GM21786 (cell line): Measurements from ENCODE around the gene RABGAP1.

Source experiments
- ATAC-seq: cut with Tn5 transposase; IDR thresholded peaks from one replicate; pipeline ENCODE4 v1.9.1; 2021; ENCODE audit not compliant: unreplicated experiment

Gene RABGAP1

DNA sequence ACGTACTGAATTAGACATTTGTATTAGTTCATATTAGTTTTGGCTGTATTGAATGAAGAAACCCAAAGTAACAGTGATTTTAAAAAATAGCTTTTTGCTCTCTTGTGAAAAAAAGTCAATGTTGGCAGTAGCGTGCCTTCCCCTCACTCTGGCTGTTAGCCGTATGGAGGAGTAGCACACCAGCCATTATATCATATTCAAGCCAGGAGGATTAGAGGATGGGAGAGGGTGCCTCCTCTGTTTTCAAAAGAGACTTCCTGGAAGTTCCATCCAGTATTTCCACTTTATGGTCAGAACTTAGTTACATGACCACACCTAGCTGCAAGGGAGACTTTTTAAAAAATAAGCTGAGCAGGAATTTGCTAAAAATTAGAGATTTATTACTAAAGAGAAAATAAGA is 133.8 kb downstream of the RABGAP1 start:
- ATAC-seq = no peak

DNA sequence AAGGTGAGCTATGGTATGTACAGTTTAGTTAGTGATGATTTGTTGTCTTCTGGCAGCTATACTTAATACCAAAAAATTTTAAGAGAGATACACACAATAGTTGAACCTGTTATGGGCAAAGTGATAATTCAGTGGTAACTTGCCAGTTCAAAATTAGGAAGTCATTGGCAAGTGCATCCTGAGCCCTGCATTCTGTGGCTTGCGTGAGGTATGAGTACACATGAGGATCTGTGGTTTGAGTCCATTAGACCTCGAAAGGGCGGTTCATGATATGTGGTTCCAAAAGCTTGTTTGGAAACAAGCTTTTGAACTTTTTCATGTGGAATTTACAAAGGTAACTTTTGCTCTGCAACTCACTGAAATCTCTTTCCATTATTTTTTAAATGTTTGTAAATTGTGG is 139.6 kb downstream of the RABGAP1 start:
- ATAC-seq = no peak

DNA sequence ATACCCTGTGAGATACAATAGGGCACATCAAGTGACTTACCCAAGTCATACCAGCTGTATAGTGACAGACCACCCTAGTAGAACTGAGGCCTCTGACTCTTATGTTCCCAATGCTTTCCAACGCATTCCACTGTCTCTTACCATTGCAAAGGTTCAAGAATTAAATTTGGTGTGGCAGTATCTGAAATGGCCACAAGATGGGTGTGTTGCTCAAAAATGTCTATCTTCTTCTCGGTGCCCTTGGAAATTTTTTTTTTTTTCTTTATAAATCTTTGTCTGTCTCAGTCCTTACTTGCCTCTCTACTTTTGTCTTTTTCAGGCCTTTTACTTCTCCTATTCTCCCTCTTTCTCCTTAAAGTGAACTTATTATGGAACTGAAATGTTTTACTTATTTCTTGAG is 141.0 kb downstream of the RABGAP1 start:
- no peak for ATAC-seq

DNA sequence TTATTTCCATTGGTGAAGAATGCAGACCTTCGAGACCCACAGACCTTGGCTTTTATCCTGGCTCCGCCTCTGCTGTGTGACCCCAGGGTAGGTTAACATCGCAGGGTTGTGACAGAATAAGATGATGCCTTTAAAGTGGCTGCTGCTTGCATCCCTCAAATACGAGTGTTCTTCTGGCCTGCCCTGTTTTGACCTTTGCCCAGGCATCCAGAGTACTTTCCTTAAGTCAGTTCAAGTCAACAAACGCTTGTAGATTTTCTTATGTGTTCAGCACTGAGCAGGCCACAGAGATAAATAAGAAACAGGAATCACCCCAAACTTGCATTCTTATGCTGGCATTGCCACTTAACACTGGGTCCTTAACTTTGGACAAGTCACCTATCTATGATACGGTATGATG is 142.9 kb downstream of the RABGAP1 start:
- ATAC-seq = no peak

DNA sequence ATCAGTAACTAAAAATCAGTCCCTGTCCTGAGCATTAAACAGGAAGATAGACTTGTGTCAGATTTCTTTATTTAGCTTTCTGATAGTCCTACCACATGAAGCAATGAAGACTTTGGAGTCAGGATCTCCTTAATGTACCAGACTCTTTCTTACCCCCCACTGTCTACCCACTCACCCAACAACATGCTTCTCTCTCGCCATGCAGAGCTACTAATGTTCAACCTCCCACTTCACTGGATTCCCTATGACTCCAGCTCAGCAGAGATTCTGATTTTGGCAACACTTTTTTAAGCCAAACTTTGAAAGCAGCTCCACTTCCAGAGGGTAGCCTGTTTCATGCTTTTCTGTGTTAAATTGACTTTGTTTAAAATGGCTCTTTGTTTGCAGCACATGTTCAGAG is 143.4 kb downstream of the RABGAP1 start:
- ATAC-seq = no peak

DNA sequence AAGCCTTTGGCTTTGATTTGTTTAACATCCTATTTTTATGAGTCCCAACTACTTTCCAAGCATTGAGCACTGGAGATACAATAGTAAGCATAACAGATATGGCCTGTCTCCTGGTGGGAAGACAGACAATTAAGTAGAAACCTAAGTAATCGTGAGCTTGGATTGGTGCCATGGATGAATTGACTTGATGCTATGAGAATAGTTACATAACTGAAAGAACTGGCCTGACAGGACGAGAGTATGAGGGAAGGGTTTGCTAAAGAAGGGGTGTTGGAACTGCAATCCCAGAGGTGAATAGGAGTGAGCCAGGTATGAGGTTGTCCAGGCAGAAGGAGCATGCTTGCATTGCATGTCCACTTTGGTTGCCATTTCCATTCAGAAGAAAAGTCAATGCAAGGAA is 145.1 kb downstream of the RABGAP1 start:
- no peak for ATAC-seq

DNA sequence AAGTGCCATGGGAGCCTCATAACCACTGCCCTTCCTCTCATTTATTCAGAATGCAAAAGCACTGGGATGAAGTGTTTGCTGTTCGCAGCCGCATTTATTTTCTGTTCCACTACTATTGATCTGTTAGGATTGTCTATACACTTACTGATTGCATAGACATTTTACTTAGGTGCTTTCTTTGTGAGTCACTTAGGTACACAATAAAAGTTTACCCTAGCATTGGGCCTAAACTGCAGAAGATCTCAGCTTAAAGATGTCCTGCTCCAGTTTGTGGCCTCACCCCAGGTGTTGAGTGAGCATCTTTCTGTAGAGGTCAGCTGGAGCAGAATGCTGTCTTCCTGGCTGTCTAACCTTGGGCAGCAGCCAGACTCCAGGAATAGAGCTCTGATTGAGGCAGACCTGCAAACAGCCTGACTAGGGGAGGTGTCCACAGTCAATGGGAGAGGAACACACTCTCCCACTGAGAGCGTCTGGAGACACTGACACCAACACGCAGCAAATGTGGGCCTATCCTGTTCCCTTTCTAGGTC is 146.6 kb downstream of the RABGAP1 start:
- ATAC-seq = no peak

DNA sequence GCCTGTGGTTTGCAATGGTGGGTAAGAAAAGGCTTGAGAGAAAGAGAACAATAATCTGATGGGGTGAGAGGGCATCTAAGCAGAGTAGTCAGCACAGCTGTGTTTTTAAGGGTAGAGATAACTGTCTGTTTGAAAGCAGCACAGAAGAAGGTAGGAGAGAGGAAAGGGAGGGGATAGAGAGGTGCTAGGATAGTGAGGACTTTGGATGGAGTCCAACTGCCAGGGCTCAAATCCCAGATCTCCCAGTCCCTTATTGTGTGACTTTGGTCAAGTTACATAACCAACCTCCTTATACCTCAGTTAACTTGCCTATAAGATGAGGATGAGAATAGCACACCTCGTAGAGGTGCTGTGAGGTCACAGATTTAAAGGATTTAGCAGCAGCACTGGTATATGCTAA is 148.2 kb downstream of the RABGAP1 start:
- ATAC-seq = no peak

DNA sequence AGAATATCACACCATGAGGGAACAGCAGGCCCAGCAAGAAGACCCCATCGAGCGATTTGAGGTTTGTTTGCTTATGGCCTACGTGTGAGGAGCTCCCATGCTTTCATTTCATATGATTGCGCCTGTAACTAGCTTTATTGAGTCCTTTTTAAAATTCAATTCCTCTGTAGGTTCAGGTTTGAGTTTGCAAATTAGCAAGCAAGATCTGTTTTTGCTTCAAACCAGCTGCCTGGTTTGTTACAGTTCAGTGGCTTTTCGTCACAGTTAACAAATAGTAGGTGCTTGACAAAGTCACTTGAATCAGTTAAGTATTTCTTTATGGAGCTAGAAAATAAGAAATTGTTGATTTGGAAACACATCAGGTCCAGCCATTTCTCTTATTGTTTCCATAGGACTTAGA is 149.0 kb downstream of the RABGAP1 start:
- ATAC-seq = no peak

DNA sequence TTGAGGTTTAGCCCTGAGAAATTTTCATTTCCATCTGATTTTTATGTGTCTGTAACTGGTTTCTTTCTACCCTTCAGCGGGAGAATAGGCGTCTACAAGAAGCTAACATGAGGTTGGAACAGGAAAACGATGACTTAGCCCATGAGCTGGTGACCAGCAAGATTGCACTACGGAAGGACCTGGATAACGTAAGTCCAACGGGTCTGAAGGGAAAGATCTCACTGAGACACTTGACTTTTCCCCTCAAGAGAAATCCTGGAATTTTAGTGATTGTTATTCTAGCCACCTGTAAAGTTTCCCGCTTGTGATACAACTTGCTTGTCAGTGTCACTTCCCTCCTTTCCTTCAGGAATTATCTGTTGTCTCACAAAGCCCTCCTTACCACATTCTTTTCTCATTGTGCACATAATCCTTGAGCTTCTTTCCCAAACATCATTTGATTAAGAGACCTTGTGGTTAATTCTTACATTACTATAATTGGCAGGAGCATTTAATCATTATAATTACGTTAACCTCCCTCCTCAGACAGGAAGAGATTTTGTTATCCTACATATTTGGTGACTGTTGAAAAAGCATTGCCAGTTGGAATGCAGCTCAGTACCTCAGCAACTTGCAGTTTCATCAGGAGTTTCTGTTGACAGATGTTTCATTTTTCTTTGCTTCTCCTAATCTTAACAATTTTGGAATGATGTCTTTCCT is 149.5 kb downstream of the RABGAP1 start:
- ATAC-seq = no peak

DNA sequence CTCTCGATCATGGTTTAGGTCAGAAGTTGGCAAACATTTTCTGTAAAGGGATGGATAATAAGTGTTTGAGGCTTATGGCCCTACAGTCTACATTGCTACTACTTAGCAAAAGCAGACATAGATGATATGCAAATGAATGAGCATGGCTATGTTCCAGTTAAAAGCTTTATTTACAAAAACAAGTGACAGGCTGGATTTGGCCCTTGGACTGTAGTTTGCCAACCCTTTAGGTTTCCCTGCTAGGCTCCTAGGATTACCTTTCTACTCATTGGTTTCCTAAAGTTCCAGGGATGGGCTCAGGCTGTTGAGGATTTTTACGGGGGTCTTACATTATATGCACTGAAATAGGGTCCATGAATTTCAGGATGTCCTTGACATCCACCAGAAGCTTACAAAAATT is 150.1 kb downstream of the RABGAP1 start:
- ATAC-seq = no peak

DNA sequence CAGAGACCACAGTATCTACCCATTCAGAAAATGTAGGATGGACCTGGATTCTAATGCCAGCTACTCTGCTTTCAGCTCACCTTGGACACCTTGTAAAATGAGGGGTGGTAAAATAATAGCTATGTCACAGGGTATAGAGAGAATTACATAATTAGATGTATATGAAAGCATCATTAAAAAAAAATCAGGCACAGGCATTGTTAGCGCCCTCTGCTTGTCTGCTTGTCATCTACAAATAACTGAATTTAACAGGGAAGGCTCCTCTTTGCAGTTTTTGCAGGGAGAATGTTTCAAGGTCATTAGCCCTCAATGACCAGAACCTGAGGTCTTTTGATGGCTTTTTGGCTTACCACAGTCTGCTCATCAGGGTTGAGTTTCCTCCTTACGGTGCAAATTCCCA is 150.6 kb downstream of the RABGAP1 start:
- no peak for ATAC-seq

DNA sequence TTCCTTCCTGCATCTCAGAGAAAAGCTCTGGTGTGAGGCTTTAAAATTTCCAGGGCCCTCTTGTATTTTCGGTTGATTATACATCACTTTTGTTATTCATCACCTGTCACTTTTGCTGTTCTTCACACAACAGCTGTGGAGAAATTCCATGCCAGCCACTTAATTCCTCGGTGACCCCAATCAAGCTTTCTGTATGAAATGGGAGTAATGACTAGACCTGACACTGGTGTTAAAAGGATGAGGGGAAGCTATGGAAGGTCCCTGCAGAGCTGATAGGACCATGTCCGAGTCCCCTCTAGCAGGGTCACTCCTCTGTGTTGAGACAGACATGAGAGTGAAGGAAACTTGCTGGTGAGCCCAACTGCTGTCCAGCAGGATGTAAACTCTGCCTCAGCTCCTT is 152.3 kb downstream of the RABGAP1 start:
- no peak for ATAC-seq

DNA sequence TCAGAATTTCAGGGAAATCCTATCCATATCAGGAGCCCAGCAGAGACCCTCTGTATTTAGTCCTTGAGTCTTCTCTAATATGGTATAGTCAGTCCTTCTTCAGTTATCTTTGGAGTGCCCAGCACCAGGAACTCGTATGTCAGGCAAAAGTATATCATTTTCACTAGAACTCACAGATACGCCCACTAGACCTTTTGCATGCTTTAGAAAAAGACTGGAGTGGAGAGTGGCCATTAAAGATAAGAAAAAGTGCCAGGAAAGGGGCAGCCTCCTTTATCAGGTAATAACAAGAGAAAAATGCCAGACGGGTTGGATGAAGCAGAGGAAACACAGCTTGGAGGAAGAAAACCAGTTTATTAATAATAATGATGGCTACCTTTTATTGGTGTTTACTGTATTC is 156.2 kb downstream of the RABGAP1 start:
- ATAC-seq = no peak

DNA sequence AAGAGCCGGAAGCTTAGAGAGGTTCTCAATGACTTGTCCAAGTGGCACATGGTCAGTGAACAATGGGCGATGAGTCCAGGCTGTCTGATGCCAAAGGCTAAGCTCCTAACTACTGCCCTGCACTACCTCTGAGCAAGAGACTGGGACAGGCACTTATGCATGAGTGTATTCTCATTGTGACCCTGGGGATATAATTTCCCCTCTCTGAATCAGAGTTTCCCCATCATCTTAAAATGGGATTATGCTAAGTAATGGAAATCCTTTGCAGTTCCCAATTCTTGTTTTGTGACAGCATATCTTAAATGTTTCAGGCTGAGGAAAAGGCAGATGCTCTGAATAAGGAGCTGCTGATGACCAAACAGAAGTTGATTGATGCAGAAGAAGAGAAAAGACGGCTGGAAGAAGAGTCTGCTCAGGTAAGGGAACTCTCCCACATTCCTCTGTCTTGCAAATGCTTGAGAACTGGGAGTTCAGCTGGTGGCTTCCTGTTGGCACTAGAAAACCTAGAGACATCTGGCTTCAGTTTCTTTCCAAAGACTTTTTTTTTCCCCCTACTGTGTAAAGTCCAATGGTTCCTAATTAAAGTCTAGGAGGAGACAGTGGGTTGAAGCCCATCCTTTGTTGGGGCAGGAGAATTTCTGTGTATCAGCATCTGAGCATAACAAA is 156.7 kb downstream of the RABGAP1 start:
- ATAC-seq = no peak

DNA sequence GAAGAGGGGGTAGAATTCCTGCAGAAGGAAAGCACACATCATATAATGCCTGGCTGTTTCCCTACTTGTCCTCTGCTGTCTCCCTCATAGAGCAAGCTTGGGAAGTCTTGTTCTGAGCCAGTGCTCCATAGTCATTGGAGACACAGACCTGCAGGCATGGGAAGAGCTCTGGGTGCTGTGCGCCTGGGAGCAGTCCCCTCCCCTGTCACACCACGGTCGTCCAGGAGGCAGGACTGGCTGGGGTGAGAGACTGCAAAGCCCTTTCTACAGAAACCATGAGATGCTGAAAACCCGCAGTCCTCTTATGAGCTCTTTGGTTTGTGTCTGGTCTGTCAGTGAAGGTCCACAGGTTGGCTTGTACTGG is 157.3 kb downstream of the RABGAP1 start:
- ATAC-seq = no peak

DNA sequence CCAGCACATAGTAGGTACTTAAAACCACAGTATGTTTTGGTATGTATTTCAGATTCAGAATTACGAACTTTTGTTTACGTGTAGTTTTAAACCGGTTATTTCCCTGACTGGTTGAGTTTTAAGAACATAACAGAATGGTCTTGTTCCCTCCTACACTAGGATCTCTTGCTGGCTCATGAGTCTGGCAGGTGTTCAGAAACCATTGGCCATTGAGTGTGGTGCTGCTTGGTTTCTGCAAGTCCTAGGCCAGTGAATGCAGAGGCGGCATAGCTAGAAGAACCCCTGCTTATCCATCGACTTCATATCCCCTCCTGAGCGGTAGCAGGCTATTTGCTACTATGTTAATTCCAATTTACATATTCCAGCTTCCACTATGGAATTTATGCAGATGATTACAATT is 158.2 kb downstream of the RABGAP1 start:
- ATAC-seq = no peak

DNA sequence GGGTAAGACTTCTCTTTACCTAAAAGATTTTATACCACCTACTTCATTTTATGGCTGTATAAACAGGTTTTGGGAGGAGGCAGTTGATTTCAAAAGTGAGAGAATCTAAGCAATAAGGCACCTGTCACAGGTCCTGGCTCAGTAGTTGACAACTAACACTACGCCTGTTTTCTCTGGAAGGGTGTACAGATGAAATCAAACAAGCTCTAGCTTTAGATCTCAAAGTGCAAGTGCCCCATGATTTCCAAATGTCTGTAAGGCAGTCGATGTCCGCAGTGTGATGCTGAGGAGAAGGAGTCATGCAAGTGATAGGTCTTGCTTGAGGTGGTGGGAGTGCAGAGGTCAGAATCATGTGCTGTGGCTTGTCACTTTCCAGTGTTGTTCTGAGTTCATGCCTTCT is 158.7 kb downstream of the RABGAP1 start:
- no peak for ATAC-seq

DNA sequence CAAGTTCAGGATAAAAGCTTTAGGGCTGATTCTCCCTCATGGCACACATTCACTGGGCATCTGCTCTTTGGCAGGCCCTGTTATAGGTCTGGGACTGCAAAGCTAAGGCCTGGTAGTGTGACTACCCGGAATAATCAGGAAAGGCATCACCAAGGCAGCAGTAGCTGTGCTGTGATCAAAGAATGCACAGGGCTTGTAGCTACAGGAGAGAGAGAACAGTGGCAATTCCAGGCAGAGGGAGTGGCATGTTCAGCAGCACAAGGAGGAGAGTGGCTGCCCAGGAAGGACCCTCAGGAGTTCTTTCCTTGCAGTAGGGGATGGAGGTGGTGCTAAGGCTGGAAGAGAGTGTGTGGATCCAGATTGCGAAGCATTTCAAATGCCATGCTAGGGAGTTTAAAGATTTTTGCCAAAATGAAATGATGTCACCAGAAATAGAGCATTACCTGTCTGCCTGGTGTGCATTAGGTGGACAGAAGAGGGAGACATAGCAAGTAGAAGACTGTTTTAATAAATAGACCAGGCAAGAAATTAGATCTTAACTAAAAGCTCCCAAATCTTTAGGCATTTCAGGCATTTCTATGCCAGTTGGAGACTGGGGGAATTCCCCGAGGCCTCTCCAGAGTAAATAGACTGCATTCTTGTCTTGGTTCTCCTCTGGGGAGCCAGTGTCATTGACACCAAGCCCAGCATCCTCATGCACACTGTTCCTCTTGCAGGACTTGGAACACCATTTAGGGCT is 161.7 kb downstream of the RABGAP1 start:
- no peak for ATAC-seq

DNA sequence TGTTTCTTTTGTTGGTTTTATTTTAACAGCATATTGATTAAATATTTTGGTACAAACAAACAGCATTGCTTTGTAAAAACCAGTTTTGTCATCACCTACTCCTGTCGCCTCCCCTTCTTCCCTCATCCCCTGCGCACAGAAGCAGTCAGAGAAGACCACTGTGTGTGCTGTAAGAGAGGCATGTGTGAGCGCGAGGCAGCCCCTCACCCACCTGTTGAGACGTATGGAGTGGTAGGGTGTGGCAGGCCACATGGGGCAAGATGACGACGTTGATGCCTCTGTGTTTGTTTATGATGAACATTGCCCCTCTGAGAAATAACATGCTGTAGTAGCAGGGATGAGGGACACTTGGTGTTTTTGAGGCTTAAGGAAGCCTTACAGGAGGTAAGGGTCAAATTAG is 164.0 kb downstream of the RABGAP1 start:
- ATAC-seq = no peak

DNA sequence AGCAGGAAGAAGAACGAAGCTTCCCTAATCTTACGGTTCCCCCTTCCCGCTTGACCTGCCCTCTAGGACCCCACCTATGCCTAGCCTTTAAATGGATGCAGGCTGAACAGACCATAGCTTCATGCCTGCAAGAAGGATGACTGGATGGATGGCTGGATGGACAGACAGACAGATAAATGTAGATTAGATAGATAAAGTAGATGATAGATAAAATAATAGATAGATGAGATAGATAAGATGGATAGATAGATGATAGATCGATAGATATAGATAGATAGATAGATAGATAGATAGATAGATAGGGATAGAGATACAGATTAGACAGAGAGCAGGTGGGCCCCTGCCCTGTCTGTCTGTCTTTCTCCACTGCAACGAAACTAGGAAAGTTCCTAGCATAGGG is 164.7 kb downstream of the RABGAP1 start:
- no peak for ATAC-seq

DNA sequence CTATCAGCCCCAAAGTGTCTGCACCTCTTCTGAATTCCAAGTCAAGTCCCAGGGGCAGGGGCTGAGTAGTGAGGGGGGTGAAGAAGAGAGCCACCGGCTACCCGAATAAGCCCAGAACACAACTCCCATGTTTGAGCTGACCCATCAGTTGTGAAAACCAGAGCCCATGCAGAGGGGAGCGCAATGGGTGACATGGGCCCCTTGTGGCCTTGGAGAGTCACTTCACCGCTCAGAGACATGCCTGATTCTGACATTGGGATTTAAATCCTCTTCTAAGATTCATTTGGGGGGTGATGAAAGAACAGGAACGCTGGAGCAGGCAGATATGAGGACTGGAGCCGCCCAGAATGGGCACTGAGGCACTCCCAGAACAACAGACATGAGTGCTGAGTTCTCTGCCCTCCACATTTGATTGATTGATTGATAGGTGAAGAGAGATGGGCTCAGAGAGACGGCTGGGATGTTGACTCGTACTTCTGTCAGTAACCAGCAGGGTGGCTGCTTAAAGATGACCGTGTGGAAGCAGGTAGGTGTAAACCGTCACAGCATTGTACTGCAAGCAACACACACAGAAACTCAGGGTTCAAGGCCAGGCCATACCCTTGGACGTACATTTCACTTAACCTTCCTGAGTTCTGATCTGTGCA is 166.9 kb downstream of the RABGAP1 start:
- ATAC-seq = no peak
